ENCODE results near the gene BRAT1.

DNA sequence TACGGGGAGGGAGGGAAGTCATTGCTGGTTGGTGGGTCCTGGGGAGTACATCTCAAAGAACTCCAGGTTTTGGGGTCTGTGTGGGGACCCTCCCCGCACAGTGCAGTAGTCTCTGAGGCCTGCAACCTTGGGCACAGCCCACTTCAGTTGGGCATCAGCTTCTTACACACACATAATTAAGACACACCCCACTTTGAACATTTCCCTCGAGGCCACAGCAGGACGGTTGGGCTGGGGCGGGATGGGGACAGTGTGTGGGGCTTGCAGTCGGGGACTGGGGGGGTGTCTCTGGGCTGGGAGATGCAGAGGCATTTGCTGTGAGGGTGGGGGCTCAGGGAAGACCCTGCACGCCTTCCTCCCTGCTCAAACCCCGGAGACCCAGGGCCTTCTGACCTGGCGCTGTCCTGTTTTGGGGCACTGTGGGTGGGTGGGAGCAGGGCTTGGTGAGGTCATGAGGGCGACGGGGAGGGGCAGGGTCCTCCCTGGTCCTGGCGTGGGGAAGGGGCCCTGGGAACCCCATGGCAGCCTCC, 34.5 kb downstream of the BRAT1 start:
- TF ChIP-seq, protein P1, sequence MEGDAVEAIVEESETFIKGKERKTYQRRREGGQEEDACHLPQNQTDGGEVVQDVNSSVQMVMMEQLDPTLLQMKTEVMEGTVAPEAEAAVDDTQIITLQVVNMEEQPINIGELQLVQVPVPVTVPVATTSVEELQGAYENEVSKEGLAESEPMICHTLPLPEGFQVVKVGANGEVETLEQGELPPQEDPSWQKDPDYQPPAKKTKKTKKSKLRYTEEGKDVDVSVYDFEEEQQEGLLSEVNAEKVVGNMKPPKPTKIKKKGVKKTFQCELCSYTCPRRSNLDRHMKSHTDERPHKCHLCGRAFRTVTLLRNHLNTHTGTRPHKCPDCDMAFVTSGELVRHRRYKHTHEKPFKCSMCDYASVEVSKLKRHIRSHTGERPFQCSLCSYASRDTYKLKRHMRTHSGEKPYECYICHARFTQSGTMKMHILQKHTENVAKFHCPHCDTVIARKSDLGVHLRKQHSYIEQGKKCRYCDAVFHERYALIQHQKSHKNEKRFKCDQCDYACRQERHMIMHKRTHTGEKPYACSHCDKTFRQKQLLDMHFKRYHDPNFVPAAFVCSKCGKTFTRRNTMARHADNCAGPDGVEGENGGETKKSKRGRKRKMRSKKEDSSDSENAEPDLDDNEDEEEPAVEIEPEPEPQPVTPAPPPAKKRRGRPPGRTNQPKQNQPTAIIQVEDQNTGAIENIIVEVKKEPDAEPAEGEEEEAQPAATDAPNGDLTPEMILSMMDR (IDR thresholded peaks at IDR 0.05; ENCODE audit: poor library complexity, severe bottlenecking), result no peak
- TF ChIP-seq TAF1 (IDR thresholded peaks at IDR 0.05; ENCODE audit: low read depth) (no peak), POLR2AphosphoS5 (IDR thresholded peaks at IDR 0.05) (no peak), EP300 (conservative IDR thresholded peaks at IDR 0.05; ENCODE audit: poor library complexity, severe bottlenecking) (no peak), EZH2 (IDR thresholded peaks at IDR 0.05; ENCODE audit: borderline replicate concordance, insufficient read depth, low read length, poor library complexity, severe bottlenecking) (no peak), MXI1 (conservative IDR thresholded peaks at IDR 0.05; ENCODE audit: poor library complexity, severe bottlenecking) (no peak)
